CD4-positive, alpha-beta T cell treated with Interleukin-10 for 1 hour (primary cell): ENCODE measurements around the gene GOLGA8O.
"Not testable (repeated sequence)": the region's sequence is repeated elsewhere in the genome, so short reads cannot be mapped to it uniquely, and the experiment has no call there.

Experiments used
- DNase-seq: peaks from one replicate; pipeline ENCODE4 v3.0.0-alpha.2; 2020

GOLGA8O gene, protein sequence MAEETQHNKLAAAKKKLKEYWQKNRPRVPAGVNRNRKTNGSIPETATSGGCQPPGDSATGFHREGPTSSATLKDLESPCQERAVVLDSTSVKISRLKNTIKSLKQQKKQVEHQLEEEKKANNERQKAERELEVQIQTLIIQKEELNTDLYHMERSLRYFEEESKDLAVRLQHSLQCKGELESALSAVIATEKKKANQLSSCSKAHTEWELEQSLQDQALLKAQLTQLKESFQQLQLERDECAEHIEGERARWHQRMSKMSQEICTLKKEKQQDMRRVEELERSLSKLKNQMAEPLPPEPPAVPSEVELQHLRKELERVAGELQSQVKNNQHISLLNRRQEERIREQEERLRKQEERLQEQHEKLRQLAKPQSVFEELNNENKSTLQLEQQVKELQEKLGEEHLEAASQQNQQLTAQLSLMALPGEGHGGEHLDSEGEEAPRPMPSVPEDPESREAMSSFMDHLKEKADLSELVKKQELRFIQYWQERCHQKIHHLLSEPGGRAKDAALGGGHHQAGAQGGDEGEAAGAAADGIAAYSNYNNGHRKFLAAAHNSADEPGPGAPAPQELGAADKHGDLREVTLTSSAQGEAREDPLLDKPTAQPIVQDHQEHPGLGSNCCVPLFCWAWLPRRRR

DNA sequence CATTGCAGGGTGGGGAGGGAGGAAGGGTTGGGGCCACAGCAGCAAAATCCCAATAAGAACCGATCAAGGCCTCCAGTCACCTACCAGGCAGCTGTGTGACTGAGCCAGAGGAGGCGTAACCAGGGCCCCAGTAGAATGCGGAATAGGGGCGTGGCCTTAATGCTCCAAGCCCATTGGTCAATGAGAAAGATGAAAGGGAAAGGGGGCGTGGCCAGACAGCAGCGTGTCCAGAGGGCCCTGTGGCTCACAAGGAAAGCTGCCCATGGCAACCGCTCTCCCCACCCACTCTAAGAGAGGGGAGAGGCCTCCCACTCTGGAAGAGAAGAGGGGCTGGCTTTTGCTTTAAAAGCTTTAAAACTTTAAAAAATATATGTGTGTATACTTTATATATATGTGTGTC lies at the start of gene GOLGA8O:
GOLGA8O (minus strand) TSS at position 101 of the 400 bp plus-strand sequence; CDS start at position 3, 98 bp downstream.
- not testable (repeated sequence) for DNase-seq

DNA sequence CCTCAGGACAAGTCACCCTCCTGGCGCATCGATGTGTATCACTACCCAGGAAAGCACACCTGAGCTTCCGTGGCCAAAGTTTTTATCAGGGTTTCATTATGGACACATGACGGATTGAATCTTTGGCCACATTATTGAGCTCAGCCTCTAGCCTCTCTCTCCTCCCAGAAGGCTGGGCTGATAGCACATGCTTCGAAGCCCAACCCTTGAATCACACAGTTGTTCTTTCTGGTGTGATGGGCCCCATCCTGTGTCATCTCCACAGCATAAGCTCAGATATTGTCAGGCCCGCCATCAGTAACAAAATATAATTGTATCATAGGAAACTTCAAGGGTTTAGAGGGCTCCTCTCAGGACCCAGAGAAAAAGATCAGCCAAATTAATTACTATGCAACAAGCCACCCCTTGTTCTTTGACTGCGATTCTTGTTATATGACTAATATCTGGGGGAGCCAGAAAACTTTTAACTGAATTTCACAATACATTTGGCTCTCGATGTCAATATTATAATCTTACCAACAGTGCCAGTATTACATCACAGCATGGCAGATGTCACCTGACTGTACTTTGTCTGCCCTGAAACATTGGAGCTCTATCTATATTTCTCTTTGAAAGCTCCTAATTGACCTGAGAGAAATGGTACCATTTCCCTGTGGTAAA lies 48.8 kb upstream of the GOLGA8O start:
- DNase-seq = not testable (repeated sequence)

DNA sequence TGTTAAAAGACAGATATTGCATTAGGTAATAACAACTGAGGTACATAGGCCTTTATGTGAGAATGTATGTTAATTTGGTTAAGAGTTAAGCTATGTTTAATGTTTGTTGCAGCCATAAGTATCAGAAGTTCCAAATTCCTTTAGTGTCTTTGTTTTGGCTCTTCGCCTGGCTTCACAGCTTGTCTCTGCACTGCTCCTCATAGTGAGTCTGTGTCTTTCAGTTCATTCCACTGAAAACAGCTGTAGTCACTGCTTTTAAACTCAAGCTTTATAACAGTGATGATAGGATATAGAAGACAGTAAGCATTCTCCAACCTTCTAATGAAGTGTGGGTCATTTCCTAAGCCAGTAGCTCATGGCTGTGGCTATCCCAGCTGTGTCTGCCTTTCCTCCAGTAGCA lies 47.5 kb upstream of the GOLGA8O start:
- DNase-seq = not testable (repeated sequence)

DNA sequence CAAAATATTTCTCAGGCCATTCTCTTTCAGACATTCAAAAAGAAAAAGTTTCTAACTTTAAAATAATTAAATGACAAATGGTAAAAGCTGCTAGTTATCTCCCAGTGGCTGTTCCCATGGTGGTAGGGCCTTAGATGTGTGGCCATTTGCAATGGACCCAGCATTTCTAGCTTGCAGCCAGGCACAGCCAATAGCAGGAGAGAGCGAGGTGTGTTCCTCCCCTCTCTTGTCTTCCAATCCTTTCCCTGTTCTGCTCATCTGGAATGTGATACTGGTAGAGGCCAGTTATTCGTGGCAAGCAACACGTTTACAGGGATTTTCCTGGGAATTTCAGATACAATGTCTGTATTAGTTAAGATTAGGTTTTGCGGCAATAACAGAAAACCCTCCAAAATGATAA lies 37.3 kb upstream of the GOLGA8O start:
- not testable (repeated sequence) for DNase-seq

DNA sequence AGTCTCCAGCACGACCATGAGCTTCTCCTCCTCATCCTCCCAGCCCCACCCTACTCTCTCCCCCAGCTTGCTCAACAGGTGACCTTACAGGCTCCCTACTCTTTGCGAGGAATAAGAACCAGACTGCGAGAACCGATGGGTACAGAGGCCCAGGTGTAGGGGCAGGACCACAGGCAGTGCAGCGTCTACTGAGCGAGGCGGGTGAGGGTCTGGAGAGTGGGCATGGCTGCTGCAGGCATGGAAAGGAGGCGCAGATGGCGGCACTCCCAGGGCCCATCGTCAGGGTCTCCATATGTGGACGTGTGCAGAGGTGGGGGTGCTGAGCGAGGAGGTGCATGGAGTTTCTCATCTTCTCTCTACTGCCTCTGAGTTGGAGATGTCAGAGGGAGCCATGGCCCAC lies 31.0 kb upstream of the GOLGA8O start:
- not testable (repeated sequence) for DNase-seq

DNA sequence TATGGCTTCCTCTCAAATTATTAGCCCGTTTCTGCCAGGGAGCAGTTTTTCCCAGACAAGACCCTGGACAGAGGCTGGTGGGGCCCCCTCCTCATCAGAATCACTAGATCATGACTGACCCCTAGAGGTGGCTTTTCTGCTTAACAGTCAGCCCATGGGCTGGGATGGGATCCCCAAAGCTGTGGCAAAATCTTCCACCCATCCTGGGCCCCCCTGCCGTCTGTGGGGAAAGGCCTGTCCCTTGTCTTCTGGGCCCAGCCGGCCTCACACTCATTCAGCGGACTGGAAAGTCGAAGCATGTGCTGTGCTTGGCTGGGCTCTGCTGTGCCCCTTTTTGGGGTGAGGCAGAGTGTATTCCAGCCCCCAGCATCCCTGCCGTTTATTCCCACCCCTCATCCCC lies 27.9 kb upstream of the GOLGA8O start:
- not testable (repeated sequence) for DNase-seq

DNA sequence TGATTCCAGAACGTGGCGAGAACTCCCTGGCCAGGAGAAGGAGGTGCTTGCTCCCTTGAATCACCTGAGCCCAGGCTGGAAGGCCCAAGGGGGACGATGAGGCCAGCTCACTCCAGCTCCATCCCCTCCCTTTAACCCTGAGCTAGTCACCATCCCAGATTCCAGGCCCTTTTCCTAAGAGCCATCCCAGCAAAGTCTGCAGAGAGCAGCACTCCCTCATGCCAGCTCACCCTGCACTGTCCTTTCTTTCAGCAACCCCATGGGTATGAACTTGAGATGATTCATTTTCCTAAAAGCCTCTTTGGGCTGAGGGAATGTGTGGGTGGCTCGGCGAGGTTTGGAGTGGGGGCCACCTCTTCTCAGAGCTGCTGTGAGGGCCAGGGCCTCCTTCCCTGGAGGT lies 26.2 kb upstream of the GOLGA8O start:
- DNase-seq = not testable (repeated sequence)

DNA sequence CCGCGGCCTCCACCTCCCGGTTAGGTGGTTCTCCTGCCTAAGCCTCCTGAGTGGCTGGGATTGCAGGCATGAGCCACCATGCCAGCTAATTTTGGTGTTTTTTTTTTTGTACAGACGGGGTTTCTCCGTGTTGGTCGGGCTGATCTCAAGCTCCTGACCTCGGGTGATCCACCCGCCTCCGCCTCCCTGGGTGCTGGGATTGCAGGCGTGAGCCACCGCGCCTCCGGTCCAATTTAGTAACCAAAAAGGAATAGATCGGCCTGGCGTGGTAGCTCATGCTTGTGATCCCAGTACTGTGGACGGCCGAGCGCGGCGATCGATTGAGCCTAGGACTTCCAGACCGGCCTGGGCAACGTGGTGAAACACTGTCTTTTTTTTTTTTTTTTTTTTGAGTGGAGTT lies 12.6 kb upstream of the GOLGA8O start:
- not testable (repeated sequence) for DNase-seq

DNA sequence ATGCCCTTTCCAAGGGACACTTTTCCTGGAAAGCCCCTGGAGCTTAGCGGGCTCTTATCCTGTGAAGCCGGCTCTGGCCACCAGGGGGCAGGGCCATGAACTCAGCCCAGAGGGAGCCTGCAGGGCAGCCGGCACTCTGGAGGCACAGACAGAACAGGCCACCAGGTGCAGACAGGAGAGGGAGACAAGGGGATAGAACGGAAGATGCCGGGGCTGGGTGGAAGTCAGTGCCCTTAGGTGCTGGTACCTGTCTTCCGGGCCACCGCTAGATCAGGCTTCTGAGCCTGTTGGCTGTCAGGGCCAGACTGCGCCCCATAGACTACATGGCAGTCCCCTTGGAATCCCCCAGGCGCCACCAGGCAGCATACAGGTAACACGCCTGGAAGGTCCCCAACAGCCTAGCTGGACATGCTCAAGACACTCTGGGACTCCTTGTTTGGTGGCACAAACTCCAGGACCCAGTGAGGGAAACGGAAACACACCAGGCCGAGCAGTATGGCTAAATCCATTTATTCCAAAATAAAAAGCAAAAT lies 14.9 kb downstream of the GOLGA8O start:
- DNase-seq = not testable (repeated sequence)

DNA sequence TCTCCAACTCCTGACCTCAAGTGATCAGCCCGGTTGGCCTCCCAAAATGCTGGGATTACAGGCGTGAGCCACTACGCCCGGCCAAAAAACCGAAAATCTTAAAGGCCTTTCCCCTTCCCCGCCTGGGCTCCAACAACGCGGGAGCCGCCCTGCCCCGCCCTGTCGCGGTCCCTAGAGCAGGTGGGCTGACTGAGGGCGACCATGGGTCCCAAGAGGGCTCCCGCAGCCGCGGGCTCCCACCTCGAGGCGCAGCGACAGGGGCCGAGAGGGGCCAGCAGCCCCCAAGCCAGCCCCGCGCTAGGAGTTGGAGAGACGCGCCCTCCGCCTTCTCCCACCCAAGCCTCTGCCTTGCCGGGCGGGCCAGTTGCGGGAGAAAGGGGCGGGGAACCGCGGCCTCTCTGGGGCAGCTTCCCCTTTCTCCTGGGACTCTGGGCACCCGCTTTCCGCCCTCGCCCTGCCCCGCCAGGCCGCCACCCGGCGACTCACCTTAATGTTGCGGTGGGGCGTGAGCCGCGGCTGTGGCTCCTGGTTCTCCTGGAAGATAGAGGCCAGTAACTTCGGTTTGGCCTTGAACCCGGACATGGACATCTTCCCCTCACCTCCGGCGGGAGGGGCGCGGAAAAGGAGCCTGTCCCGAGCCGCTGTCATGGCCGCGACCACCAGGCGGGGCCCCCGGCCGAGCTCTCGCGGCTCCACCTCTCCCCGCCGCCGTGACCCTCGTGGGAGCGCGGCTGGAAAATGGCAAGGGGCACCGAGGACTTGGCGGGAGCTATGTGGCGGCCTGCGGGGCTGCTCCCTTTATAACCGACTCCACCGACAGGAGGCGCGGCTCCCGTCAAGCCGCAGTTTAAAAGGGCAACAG lies 21.1 kb downstream of the GOLGA8O start:
- DNase-seq = not testable (repeated sequence)

DNA sequence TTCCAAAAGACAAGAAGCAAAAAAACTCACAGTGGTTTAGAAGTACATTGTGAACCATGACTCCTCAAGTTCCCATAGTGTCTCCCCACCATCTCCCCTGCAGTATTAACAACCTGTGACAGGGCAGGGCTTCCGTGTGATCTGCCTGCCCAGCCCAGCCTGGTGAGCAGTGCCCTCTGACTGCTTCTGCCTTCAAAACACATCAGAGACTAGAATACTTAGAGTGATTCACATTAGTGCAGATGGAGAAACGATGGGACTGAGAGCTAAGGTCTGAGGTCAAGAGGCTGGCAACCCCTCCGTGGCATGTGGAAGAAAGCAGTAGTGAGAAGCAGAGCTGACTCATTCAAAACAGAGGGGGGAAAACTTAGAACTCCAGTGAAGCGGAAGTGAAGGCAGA lies 27.8 kb downstream of the GOLGA8O start:
- DNase-seq = not testable (repeated sequence)

DNA sequence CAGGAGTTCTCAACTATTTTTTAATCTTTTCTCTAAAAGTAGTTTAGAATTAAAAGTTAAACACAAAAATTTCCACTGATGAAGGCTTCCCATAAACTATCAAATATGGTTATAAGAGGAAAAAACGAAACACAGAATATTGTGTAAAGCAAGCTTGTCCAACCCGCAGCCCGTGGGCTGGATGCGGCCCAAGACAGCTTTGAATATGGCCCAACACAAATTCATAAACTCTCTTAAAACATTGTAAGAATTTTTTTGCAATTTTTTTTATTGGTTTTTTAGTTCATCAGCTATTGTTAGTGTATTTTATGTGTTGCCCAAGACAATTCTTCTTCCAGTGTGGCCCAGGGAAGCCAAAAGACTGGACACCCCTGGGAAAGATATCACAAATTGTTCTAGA lies 28.9 kb downstream of the GOLGA8O start:
- DNase-seq = not testable (repeated sequence)

DNA sequence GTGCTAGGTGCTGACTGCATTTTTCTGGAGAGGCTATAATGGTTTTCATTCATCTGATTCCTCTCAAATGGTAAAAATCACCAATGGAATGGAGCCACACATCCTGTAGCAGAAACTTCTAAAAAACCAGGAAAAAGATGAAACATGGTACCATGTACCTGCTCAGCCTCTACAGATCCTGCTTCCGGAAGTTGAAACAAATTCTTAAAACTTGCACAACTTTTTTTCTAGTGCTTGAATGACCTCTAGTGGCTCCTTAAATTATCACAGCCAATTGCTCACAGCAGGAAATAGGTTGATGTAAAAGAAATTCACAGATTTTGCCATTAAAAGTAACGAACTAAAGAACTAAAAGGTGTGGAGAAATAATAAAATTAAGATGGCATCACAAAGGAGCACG lies 47.5 kb downstream of the GOLGA8O start:
- DNase-seq = peak; percentile 31

DNA sequence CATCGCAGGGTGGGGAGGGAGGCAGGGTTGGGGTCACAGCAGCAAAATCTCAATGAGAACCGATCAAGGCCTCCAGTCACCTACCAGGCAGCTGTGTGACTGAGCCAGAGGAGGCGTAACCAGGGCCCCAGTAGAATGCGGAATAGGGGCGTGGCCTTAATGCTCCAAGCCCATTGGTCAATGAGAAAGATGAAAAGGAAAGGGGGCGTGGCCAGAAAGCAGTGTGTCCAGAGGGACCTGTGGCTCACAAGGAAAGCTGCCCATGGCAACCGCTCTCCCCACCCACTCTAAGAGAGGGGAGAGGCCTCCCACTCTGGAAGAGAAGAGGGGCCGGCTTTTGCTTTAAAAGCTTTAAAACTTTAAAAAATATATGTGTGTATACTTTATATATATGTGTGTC lies 52.2 kb downstream of the GOLGA8O start, which contains the start of gene GOLGA8K:
GOLGA8K (minus strand) TSS at position 101 of the 400 bp plus-strand sequence; CDS start at position 3, 98 bp downstream.
- not testable (repeated sequence) for DNase-seq

DNA sequence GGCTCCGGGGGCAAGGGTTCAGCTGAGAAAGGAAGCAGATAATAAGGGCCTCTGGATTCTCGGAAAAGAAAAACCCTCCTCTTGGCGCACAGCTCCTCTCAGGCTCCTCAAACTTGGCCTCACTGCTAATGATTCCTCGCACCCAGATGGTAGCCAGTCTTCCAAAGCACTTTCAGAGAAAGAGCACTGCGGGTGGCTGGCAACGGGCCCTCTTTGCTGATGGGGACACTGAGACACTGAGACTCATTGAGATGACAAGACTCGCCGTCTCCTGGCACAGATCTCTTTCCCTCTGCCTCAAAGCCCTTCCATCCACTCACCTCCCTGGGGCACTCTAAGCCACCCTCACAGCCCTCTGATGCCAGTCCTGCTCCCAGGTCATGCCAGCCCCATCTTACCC lies 58.9 kb downstream of the GOLGA8O start:
- DNase-seq = not testable (repeated sequence)
